Measurements from ENCODE around the gene PPP1R36.
"Not testable (repeated sequence)": the region's sequence is repeated elsewhere in the genome, so short reads cannot be mapped to it uniquely, and the experiment has no call there.

Gene PPP1R36

GRCh38 chr14:64522591-64523355 lies 27.0 kb upstream of the PPP1R36 start:
- no peak for DNase-seq

- no peak for DNase-seq
Measured at GRCh38 chr14:64525354-64525753, 24.4 kb upstream of the PPP1R36 start.

GRCh38 chr14:64531567-64531966 lies 18.2 kb upstream of the PPP1R36 start:
- no peak for DNase-seq

GRCh38 chr14:64536488-64537245 lies 13.1 kb upstream of the PPP1R36 start:
- DNase-seq: no peak

- DNase-seq: peak; percentile 8
Measured at GRCh38 chr14:64540208-64541202, 9.3 kb upstream of the PPP1R36 start, which contains the start of gene HSPA2. Gene HSPA2 (plus strand): TSS chr14:64540741. CDS start chr14:64540850, 109 bp downstream.

GRCh38 chr14:64541261-64541971 lies 8.3 kb upstream of the PPP1R36 start:
- DNase-seq: no peak

- DNase-seq: no peak
Measured at GRCh38 chr14:64541972-64542835, 7.6 kb upstream of the PPP1R36 start.

- no peak for DNase-seq
Measured at GRCh38 chr14:64542836-64543201, 6.9 kb upstream of the PPP1R36 start.

GRCh38 chr14:64544607-64545312 lies 5.0 kb upstream of the PPP1R36 start:
- no peak for DNase-seq

- no peak for DNase-seq
Measured at GRCh38 chr14:64549016-64549415, 745 bp upstream of the PPP1R36 start.

GRCh38 chr14:64550621-64551333 lies 1.0 kb downstream of the PPP1R36 start:
- DNase-seq: no peak

- DNase-seq: no peak
Measured at GRCh38 chr14:64554556-64554955, 4.8 kb downstream of the PPP1R36 start.

GRCh38 chr14:64556526-64556925 lies 6.8 kb downstream of the PPP1R36 start:
- DNase-seq: no peak

- DNase-seq: not testable (repeated sequence)
Measured at GRCh38 chr14:64558216-64558615, 8.5 kb downstream of the PPP1R36 start.

- DNase-seq: no peak
Measured at GRCh38 chr14:64561631-64562030, 11.9 kb downstream of the PPP1R36 start.

- DNase-seq: no peak
Measured at GRCh38 chr14:64562436-64562835, 12.7 kb downstream of the PPP1R36 start.

GRCh38 chr14:64563696-64564095 lies 13.9 kb downstream of the PPP1R36 start:
- no peak for DNase-seq

GRCh38 chr14:64566651-64567122 lies 16.9 kb downstream of the PPP1R36 start:
- no peak for DNase-seq

- DNase-seq: no peak
Measured at GRCh38 chr14:64569138-64569631, 19.4 kb downstream of the PPP1R36 start.

- DNase-seq: not testable (repeated sequence)
Measured at GRCh38 chr14:64569646-64570045, 19.9 kb downstream of the PPP1R36 start.
